Panc1 (cell line): ENCODE data around the gene LMNB1.

Experiments
- TCF7L2 ChIP-seq: IDR thresholded peaks from 2 replicates; pipeline ENCODE4 v1.6.1; 2011; ENCODE audit warnings: mild to moderate bottlenecking, low read depth, low read length, inconsistent platforms
- TF ChIP-seq, protein P1 (sequence below): fragments of 450-650 bp; IDR thresholded peaks from 2 replicates; pipeline ENCODE4 v1.5.1; 2017; ENCODE audit warnings: mild to moderate bottlenecking

DNA sequence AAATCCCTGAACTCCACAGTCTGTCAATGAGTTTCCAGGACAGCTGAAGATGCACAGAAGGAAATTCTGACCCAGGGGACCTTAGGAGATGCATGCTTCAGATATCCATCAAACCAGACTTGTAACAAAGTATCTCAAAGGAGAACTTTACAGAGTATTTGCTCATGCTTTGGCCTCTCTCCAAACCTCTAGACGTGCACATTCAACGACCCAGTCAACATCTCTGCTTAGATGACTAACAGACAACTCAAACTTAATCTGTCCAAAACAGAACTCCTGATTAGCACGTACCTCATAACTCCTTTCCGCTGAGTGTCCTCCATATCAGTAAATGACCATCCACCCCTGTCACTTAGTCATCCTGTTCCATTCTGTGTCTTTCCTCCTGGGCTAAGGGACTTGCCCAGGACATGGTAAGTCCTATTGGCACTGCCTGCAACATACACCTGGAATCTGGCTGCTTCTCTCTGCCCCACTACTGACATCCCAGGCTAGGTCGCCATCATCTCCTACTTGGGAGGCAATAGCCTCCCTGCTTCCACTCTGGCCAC lies 107.4 kb downstream of the LMNB1 start:
- TF ChIP-seq, protein P1, sequence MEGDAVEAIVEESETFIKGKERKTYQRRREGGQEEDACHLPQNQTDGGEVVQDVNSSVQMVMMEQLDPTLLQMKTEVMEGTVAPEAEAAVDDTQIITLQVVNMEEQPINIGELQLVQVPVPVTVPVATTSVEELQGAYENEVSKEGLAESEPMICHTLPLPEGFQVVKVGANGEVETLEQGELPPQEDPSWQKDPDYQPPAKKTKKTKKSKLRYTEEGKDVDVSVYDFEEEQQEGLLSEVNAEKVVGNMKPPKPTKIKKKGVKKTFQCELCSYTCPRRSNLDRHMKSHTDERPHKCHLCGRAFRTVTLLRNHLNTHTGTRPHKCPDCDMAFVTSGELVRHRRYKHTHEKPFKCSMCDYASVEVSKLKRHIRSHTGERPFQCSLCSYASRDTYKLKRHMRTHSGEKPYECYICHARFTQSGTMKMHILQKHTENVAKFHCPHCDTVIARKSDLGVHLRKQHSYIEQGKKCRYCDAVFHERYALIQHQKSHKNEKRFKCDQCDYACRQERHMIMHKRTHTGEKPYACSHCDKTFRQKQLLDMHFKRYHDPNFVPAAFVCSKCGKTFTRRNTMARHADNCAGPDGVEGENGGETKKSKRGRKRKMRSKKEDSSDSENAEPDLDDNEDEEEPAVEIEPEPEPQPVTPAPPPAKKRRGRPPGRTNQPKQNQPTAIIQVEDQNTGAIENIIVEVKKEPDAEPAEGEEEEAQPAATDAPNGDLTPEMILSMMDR: no peak
- TF ChIP-seq TCF7L2: no peak
